HG03039 (cell line): ENCODE results near the gene NAIP.
"Not testable (repeated sequence)": the region's sequence is repeated elsewhere in the genome, so short reads cannot be mapped to it uniquely, and the experiment has no call there.

Experiments used
- ATAC-seq: cut with Tn5 transposase; IDR thresholded peaks from one replicate; pipeline ENCODE4 v1.9.1; 2021; ENCODE audit warnings: mild to moderate bottlenecking, moderate library complexity; ENCODE audit not compliant: unreplicated experiment

The NAIP gene

DNA sequence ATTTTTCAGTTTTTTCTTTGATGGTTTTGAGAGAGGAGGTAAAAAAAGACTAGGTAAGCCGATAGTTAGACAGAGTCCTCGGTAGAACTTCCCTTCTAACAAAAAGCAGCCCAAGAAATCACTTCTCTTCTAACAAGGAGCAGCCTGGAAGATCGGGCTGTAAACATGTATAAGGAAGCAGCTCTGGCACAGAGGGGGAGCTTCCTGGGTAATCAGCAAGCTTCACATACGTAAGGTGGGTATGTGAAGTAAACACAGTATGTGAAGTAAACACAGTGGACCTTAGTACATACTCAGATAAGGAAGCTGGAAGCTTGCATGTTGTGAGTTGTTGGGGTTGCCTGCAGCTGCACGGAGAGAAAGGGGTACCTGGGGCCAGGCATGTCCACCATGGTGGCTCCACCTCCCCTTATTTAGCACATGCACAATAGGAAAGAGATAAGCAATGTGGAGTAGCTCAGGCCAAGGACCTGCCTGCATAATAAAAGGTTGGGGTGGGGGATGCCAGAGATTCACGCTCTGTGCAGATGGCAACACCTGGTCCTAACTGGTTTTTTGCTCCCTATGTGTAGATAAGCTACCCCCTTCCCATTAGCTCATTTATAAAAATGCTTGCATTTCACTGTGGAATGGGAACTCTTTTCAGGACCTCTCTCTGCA, 93.3 kb downstream of the NAIP start:
- ATAC-seq, result not testable (repeated sequence)

DNA sequence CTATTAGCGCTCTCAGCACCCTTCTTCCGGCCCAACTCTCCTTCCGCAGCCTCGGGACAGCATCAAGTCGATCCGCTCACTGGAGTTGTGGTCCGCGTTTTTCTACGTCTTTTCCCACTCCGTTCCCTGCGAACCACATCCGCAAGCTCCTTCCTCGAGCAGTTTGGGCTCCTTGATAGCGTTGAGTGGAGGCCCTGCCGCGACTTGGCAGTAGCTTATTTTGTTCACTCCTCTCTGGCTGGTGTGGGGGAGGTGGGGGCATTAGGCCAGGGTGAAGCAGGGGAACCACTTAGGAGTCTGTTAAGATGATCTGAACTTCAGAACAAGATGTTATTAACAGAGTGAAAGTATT, 100.0 kb downstream of the NAIP start:
- peak; percentile 27 for ATAC-seq
